SK-N-MC (cell line): ENCODE data around the gene PPIP5K2.

Experiments used
- DNase-seq: peaks from one replicate; pipeline ENCODE4 v3.0.0-alpha.2; 2011; ENCODE audit warnings: low read depth, low spot score
- H3K27ac ChIP-seq: fragments of 200-600 bp; sonication (generic); 2 replicates; pipeline ENCODE4 v1.5.1; 2016; ENCODE audit warnings: mixed run types
- H3K36me3 ChIP-seq: fragments of 200-600 bp; sonication (generic); 2 replicates; pipeline ENCODE4 v1.6.1; 2017; ENCODE audit warnings: antibody characterized with exemption, low read length, mixed read lengths; ENCODE audit not compliant: insufficient read depth
- H3K4me3 ChIP-seq: fragments of 200-600 bp; sonication (generic); 2 replicates; pipeline ENCODE4 v1.5.1; 2016
- H3K9ac ChIP-seq: fragments of 200-600 bp; sonication (generic); 2 replicates; pipeline ENCODE4 v1.8.0; 2017; ENCODE audit warnings: mixed run types, mixed read lengths; ENCODE audit not compliant: insufficient read length
- H3K9me3 ChIP-seq: fragments of 200-600 bp; sonication (generic); 2 replicates; pipeline ENCODE4 v1.6.1; 2017; ENCODE audit warnings: low read depth, mild to moderate bottlenecking, antibody characterized with exemption, low read length, moderate library complexity, mixed read lengths
- EZH2 ChIP-seq: fragments of 200-600 bp; sonication (generic); IDR thresholded peaks from one replicate; pipeline ENCODE4 v1.6.1; 2017; ENCODE audit warnings: antibody characterized with exemption
- FOXP2 ChIP-seq: optimal IDR thresholded peaks from 2 replicates; pipeline ENCODE3; 2011; ENCODE audit warnings: mild to moderate bottlenecking, moderate library complexity; ENCODE audit not compliant: insufficient read depth; ENCODE audit errors: extremely low read length, control extremely low read depth
- POLR2AphosphoS5 ChIP-seq: IDR thresholded peaks from 2 replicates; pipeline ENCODE4 v1.6.1; 2012; ENCODE audit warnings: mild to moderate bottlenecking, low read depth, low read length, borderline replicate concordance

The PPIP5K2 gene

GRCh38 chr5:103094737-103095136, 25.4 kb upstream of the PPIP5K2 start:
- Histone ChIP-seq H3K36me3 (no peaks in the 10 kb centered on the region; the same call in 1 of the 2 replicates), H3K27ac (no peak overlapping the region), H3K9ac (no peak overlapping the region), H3K9me3 (no peaks in the 10 kb centered on the region; the same call in 1 of the 2 replicates), H3K4me3 (no peak overlapping the region)
- DNase-seq = no peak
- TF ChIP-seq EZH2 (no peak), FOXP2 (no peak)

GRCh38 chr5:103098993-103099392, 21.1 kb upstream of the PPIP5K2 start:
- no peak overlapping the region for H3K9ac ChIP-seq
- H3K9me3 ChIP-seq = no peaks in the 10 kb centered on the region
- peaks cover 9% of the 10 kb centered on the region; the same call in 1 of the 2 replicates for H3K36me3 ChIP-seq
- no peak for TF ChIP-seq POLR2AphosphoS5
- no peak overlapping the region for H3K27ac ChIP-seq
- no peak for DNase-seq
- no peak overlapping the region for H3K4me3 ChIP-seq

- no peak overlapping the region for H3K27ac ChIP-seq
- H3K4me3 ChIP-seq = no peak overlapping the region
- no peak for TF ChIP-seq EZH2
- no peak for TF ChIP-seq FOXP2
- no peak for TF ChIP-seq POLR2AphosphoS5
Observed at GRCh38 chr5:103101079-103101750, 18.9 kb upstream of the PPIP5K2 start.

GRCh38 chr5:103102234-103102633, 17.9 kb upstream of the PPIP5K2 start:
- Histone ChIP-seq H3K4me3 (no peak overlapping the region), H3K36me3 (peaks cover 16% of the 10 kb centered on the region; the same call in 1 of the 2 replicates), H3K27ac (no peak overlapping the region), H3K9ac (no peak overlapping the region), H3K9me3 (no peaks in the 10 kb centered on the region)
- no peak for DNase-seq
- no peak for TF ChIP-seq POLR2AphosphoS5
- TF ChIP-seq EZH2 = no peak

More at GRCh38 chr5:103101079-103101750, 18.9 kb upstream of the PPIP5K2 start:
- no peaks in the 10 kb centered on the region for H3K9me3 ChIP-seq
- DNase-seq = no peak
- peaks cover 16% of the 10 kb centered on the region; the same call in 1 of the 2 replicates for H3K36me3 ChIP-seq
- H3K9ac ChIP-seq = no peak overlapping the region

- no peak for DNase-seq
- TF ChIP-seq POLR2AphosphoS5 (no peak), FOXP2 (no peak), EZH2 (no peak)
- H3K9me3 ChIP-seq = no peaks in the 10 kb centered on the region
- no peak overlapping the region for H3K4me3 ChIP-seq
- no peak overlapping the region for H3K27ac ChIP-seq
- H3K9ac ChIP-seq = no peak overlapping the region
- H3K36me3 ChIP-seq = peaks cover 11% of the 10 kb centered on the region; the same call in 1 of the 2 replicates
Observed at GRCh38 chr5:103108086-103108485, 12.0 kb upstream of the PPIP5K2 start.

GRCh38 chr5:103109277-103109676, 10.8 kb upstream of the PPIP5K2 start:
- Histone ChIP-seq H3K9me3 (no peaks in the 10 kb centered on the region), H3K27ac (no peak overlapping the region), H3K36me3 (peaks cover 4% of the 10 kb centered on the region; the same call in 1 of the 2 replicates), H3K4me3 (no peak overlapping the region), H3K9ac (no peak overlapping the region)
- no peak for DNase-seq
- TF ChIP-seq POLR2AphosphoS5 = no peak
- no peak for TF ChIP-seq FOXP2
- TF ChIP-seq EZH2 = no peak

- Histone ChIP-seq H3K4me3 (no peak overlapping the region), H3K27ac (no peak overlapping the region)
- no peak for DNase-seq
Observed at GRCh38 chr5:103110403-103110802, 9.7 kb upstream of the PPIP5K2 start.

GRCh38 chr5:103111468-103111867, 8.6 kb upstream of the PPIP5K2 start:
- TF ChIP-seq POLR2AphosphoS5 (no peak), FOXP2 (no peak), EZH2 (no peak)
- no peaks in the 10 kb centered on the region for H3K9me3 ChIP-seq
- no peak overlapping the region for H3K9ac ChIP-seq
- no peaks in the 10 kb centered on the region for H3K36me3 ChIP-seq
- no peak overlapping the region for H3K4me3 ChIP-seq
- no peak overlapping the region for H3K27ac ChIP-seq
- no peak for DNase-seq

More at GRCh38 chr5:103110403-103110802, 9.7 kb upstream of the PPIP5K2 start:
- TF ChIP-seq FOXP2 = no peak
- TF ChIP-seq POLR2AphosphoS5 = no peak
- no peak for TF ChIP-seq EZH2
- Histone ChIP-seq H3K36me3 (no peaks in the 10 kb centered on the region), H3K9me3 (no peaks in the 10 kb centered on the region), H3K9ac (no peak overlapping the region)

- no peaks in the 10 kb centered on the region for H3K9me3 ChIP-seq
- no peak for DNase-seq
- no peak overlapping the region for H3K4me3 ChIP-seq
- TF ChIP-seq EZH2 = no peak
- no peak for TF ChIP-seq FOXP2
- no peak for TF ChIP-seq POLR2AphosphoS5
- H3K9ac ChIP-seq = no peak overlapping the region
- H3K36me3 ChIP-seq = no peaks in the 10 kb centered on the region
- no peak overlapping the region for H3K27ac ChIP-seq
Observed at GRCh38 chr5:103112910-103113309, 7.2 kb upstream of the PPIP5K2 start.
